H1 (cell line): ENCODE measurements around the gene GJD2. TPM values are rescaled to one million over a fixed set of nuclear protein-coding genes. Genes with fewer than 3 reads are reported as not detected.

Experiments
- CTCF ChIA-PET: fragments of 300-600 bp; sonication (Branson Sonifier 250); formaldehyde crosslinking; loops from one replicate; lab custom pipeline; 2021; ENCODE audit not compliant: partially characterized antibody; lab: Charles Lee
- POLR2A ChIA-PET: fragments of 300-600 bp; sonication (Branson Sonifier 250); formaldehyde crosslinking; loops from one replicate; lab custom pipeline; 2021; ENCODE audit warnings: inconsistent platforms; ENCODE audit not compliant: partially characterized antibody; lab: Charles Lee
- DNase-seq, 2 experiments: peaks; one replicate each; pipeline versions ENCODE4 v3.0.0 to v3.0.0-alpha.2; 2010 to 2022; ENCODE audit warnings: low spot score in 2 of 2, low read depth in 1 of 2, mixed read lengths in 1 of 2
- FAIRE-seq: peaks from 2 replicates; lab custom pipeline; 2011; peaks lifted over from hg19 to GRCh38; lab: Jason Lieb, UNC
- H2AFZ ChIP-seq: 2 replicates; pipeline ENCODE4 v1.8.1; 2012; ENCODE audit warnings: low read length, inconsistent platforms
- H2AK5ac ChIP-seq: 2 replicates; pipeline ENCODE4 v1.6.1; 2013; ENCODE audit warnings: low read depth, low read length
- H2BK120ac ChIP-seq: replicated peaks from 2 replicates; pipeline ENCODE3; 2013; ENCODE audit warnings: low read depth, low read length, inconsistent platforms
- H2BK12ac ChIP-seq: 2 replicates; pipeline ENCODE4 v1.6.1; 2013; ENCODE audit warnings: low read depth, low read length
- H2BK15ac ChIP-seq: 2 replicates; pipeline ENCODE4 v1.6.1; 2013; ENCODE audit warnings: low read length
- H2BK20ac ChIP-seq: 2 replicates; pipeline ENCODE4 v1.6.1; 2013; ENCODE audit warnings: low read length
- H2BK5ac ChIP-seq: 2 replicates; pipeline ENCODE4 v1.6.1; 2013; ENCODE audit warnings: low read depth, low read length
- H3K14ac ChIP-seq: 2 replicates; pipeline ENCODE4 v1.6.1; 2013; ENCODE audit warnings: inconsistent platforms; ENCODE audit not compliant: insufficient read length
- H3K18ac ChIP-seq: 2 replicates; pipeline ENCODE4 v1.6.1; 2013; ENCODE audit warnings: low read length; ENCODE audit errors: extremely low read depth
- H3K23ac ChIP-seq: 2 replicates; pipeline ENCODE4 v1.6.1; 2013; ENCODE audit warnings: inconsistent platforms; ENCODE audit not compliant: insufficient read length
- H3K23me2 ChIP-seq: 2 replicates; pipeline ENCODE4 v1.6.1; 2013; ENCODE audit warnings: low read depth, low read length
- H3K27ac ChIP-seq: 2 replicates; pipeline ENCODE4 v1.6.1; 2011; ENCODE audit warnings: low read depth, low read length, inconsistent platforms
- H3K27me3 ChIP-seq, 4 experiments: replicated peaks in 1 of 4; 1 replicate in 1 of 4; 2 replicates in 3 of 4; pipeline versions ENCODE4 v1.6.1 to v1.8.1; 2011 to 2013; ENCODE audit warnings: low read length in 3 of 4, mild to moderate bottlenecking in 3 of 4, inconsistent platforms in 2 of 4, mixed read lengths in 2 of 4, moderate library complexity in 1 of 4; ENCODE audit not compliant: control insufficient read depth in 3 of 4, insufficient read depth in 3 of 4; ENCODE audit errors: extremely low read depth in 1 of 4
- H3K36me3 ChIP-seq, 4 experiments: 2 replicates each; pipeline versions ENCODE4 v1.6.1 to v1.8.1; 2011 to 2013; ENCODE audit warnings: mild to moderate bottlenecking in 4 of 4, low read length in 3 of 4, moderate library complexity in 2 of 4, control low read depth in 1 of 4, inconsistent platforms in 1 of 4; ENCODE audit not compliant: insufficient read depth in 4 of 4, control insufficient read depth in 2 of 4
- H3K4ac ChIP-seq: replicated peaks from 2 replicates; pipeline ENCODE3; 2013; ENCODE audit warnings: low read length, low read depth, mixed read lengths, inconsistent platforms; ENCODE audit not compliant: insufficient read length
- H3K4me1 ChIP-seq, 4 experiments: replicated peaks in 1 of 4; 1 replicate in 1 of 4; 2 replicates in 3 of 4; pipeline versions ENCODE4 v1.6.1 to v1.8.1; 2011 to 2013; ENCODE audit warnings: low read length in 3 of 4, inconsistent platforms in 2 of 4, mixed read lengths in 1 of 4; ENCODE audit not compliant: insufficient read depth in 4 of 4, control insufficient read depth in 3 of 4
- H3K4me2 ChIP-seq, 2 experiments: 2 replicates each; pipeline versions ENCODE4 v1.6.1 to v1.8.1; 2011 to 2013; ENCODE audit warnings: low read depth in 2 of 2, low read length in 2 of 2, control low read depth in 1 of 2, inconsistent platforms in 1 of 2, mild to moderate bottlenecking in 1 of 2; ENCODE audit not compliant: insufficient read depth in 1 of 2
- H3K4me3 ChIP-seq, 4 experiments: fragments of 200-600, 300-600 bp in 1 of 4; sonication (generic), shearing (Covaris generic), sonication (Bioruptor Twin) in 1 of 4; 2 replicates each; pipeline versions ENCODE4 v1.5.1 to v1.8.1; 2011 to 2016; ENCODE audit warnings: low read length in 4 of 4, low read depth in 3 of 4, control low read depth in 2 of 4, inconsistent platforms in 2 of 4, mild to moderate bottlenecking in 2 of 4, mixed read lengths in 1 of 4, moderate library complexity in 1 of 4; ENCODE audit not compliant: insufficient read depth in 2 of 4; ENCODE audit errors: extremely low read depth in 1 of 4
- H3K56ac ChIP-seq: replicated peaks from 2 replicates; pipeline ENCODE3; 2013; ENCODE audit warnings: low read depth, mild to moderate bottlenecking, mixed read lengths, low read length, inconsistent platforms; ENCODE audit not compliant: insufficient read length
- H3K79me1 ChIP-seq: 2 replicates; pipeline ENCODE4 v1.6.1; 2013; ENCODE audit warnings: low read depth, low read length, control low read depth
- H3K79me2 ChIP-seq, 2 experiments: 2 replicates each; pipeline versions ENCODE4 v1.6.1 to v1.8.1; 2012 to 2013; ENCODE audit warnings: low read length in 2 of 2, mild to moderate bottlenecking in 2 of 2, inconsistent platforms in 1 of 2; ENCODE audit not compliant: insufficient read depth in 2 of 2, control insufficient read depth in 1 of 2
- H3K9ac ChIP-seq, 4 experiments: replicated peaks in 1 of 4; 1 replicate in 1 of 4; 2 replicates in 3 of 4; pipeline versions ENCODE4 v1.6.1 to v1.8.1; 2011 to 2013; ENCODE audit warnings: low read depth in 3 of 4, low read length in 3 of 4, control low read depth in 2 of 4, mild to moderate bottlenecking in 2 of 4, moderate library complexity in 2 of 4, inconsistent platforms in 1 of 4; ENCODE audit errors: extremely low read depth in 1 of 4
- H3K9me3 ChIP-seq, 2 experiments: 2 replicates each; pipeline versions ENCODE4 v1.6.1 to v1.8.1; 2012 to 2013; ENCODE audit warnings: mild to moderate bottlenecking in 2 of 2, moderate library complexity in 2 of 2, control low read depth in 1 of 2, inconsistent platforms in 1 of 2, low read depth in 1 of 2, low read length in 1 of 2, mixed read lengths in 1 of 2; ENCODE audit not compliant: insufficient read depth in 2 of 2
- H4K20me1 ChIP-seq, 2 experiments: replicated peaks in 1 of 2; 2 replicates each; pipeline versions ENCODE3 to v1.8.1; 2011 to 2013; ENCODE audit warnings: inconsistent platforms in 2 of 2, low read length in 2 of 2, mild to moderate bottlenecking in 1 of 2; ENCODE audit not compliant: insufficient read depth in 2 of 2, control insufficient read depth in 1 of 2
- H4K5ac ChIP-seq: 2 replicates; pipeline ENCODE4 v1.6.1; 2013; ENCODE audit warnings: low read length, low read depth, mixed read lengths, inconsistent platforms; ENCODE audit not compliant: insufficient read length
- H4K8ac ChIP-seq: 2 replicates; pipeline ENCODE4 v1.8.0; 2013; ENCODE audit warnings: mild to moderate bottlenecking, moderate library complexity, low read length, inconsistent platforms; ENCODE audit not compliant: insufficient read depth; ENCODE audit errors: extremely low read depth
- H4K91ac ChIP-seq: replicated peaks from 2 replicates; pipeline ENCODE3; 2013; ENCODE audit warnings: low read length, mixed read lengths, inconsistent platforms; ENCODE audit not compliant: insufficient read length
- CBX8 ChIP-seq: fragments of 300-800, 300-1000 bp; sonication (generic); IDR thresholded peaks from 2 replicates; pipeline ENCODE4 v1.7.1; 2016; ENCODE audit warnings: low read depth, low read length, borderline replicate concordance
- EP300 ChIP-seq, 2 experiments: IDR thresholded peaks; 1 replicate in 1 of 2; 2 replicates in 1 of 2; pipeline ENCODE4 v1.6.1; 2011 to 2012; ENCODE audit warnings: low read depth in 2 of 2, low read length in 2 of 2, mild to moderate bottlenecking in 2 of 2, borderline replicate concordance in 1 of 2, inconsistent platforms in 1 of 2, moderate library complexity in 1 of 2
- FOSL1 ChIP-seq: IDR thresholded peaks from 2 replicates; pipeline ENCODE4 v1.6.1; 2011; ENCODE audit warnings: mild to moderate bottlenecking, low read depth, low read length, moderate library complexity; ENCODE audit not compliant: insufficient read depth
- GTF2F1 ChIP-seq: IDR thresholded peaks from 2 replicates; pipeline ENCODE4 v1.6.1; 2012; ENCODE audit warnings: low read depth, low read length, improper control_type of control experiment, borderline replicate concordance
- HDAC2 ChIP-seq, 2 experiments: fragments of 300-600 bp in 1 of 2; sonication (generic) in 1 of 2; IDR thresholded peaks; 2 replicates each; pipeline ENCODE4 v1.6.1; 2011 to 2012; ENCODE audit warnings: low read depth in 2 of 2, low read length in 2 of 2, mild to moderate bottlenecking in 2 of 2, moderate library complexity in 2 of 2, borderline replicate concordance in 1 of 2, inconsistent platforms in 1 of 2
- KDM4A ChIP-seq: IDR thresholded peaks from one replicate; pipeline ENCODE4 v1.7.1; 2012; ENCODE audit warnings: low read depth, mild to moderate bottlenecking, moderate library complexity, low read length, inconsistent platforms; ENCODE audit not compliant: severe bottlenecking
- NANOG ChIP-seq: IDR thresholded peaks from 2 replicates; pipeline ENCODE4 v1.6.1; 2011; ENCODE audit warnings: low read length, low read depth, mild to moderate bottlenecking, inconsistent platforms; ENCODE audit not compliant: insufficient read depth, poor library complexity, severe bottlenecking
- RAD21 ChIP-seq, 2 experiments: IDR thresholded peaks in 1 of 2; conservative IDR thresholded peaks in 1 of 2; 2 replicates each; pipeline ENCODE4 v1.6.1; 2011; ENCODE audit warnings: low read depth in 2 of 2, low read length in 2 of 2, improper control_type of control experiment in 1 of 2, inconsistent platforms in 1 of 2, mild to moderate bottlenecking in 1 of 2, moderate library complexity in 1 of 2
- RNF2 ChIP-seq: fragments of 200-900, 300-1000 bp; sonication (generic); IDR thresholded peaks from 2 replicates; pipeline ENCODE4 v1.7.1; 2016; ENCODE audit warnings: borderline replicate concordance, low read depth, mild to moderate bottlenecking, antibody characterized with exemption, low read length; ENCODE audit not compliant: poor library complexity, severe bottlenecking; ENCODE audit errors: missing control alignments
- RXRA ChIP-seq: IDR thresholded peaks from 2 replicates; pipeline ENCODE4 v1.6.1; 2011; ENCODE audit warnings: low read depth, mild to moderate bottlenecking, low read length, moderate library complexity; ENCODE audit not compliant: insufficient read depth
- SP2 ChIP-seq: IDR thresholded peaks from 2 replicates; pipeline ENCODE4 v1.6.1; 2012; ENCODE audit warnings: mild to moderate bottlenecking, low read length, inconsistent platforms
- TAF7 ChIP-seq: optimal IDR thresholded peaks from 2 replicates; pipeline ENCODE3; 2011; ENCODE audit warnings: low read depth, mild to moderate bottlenecking, inconsistent platforms, low read length, moderate library complexity, borderline replicate concordance
- TEAD4 ChIP-seq: IDR thresholded peaks from 2 replicates; pipeline ENCODE4 v1.6.1; 2012; ENCODE audit warnings: low read depth, low read length, inconsistent platforms, mixed read lengths
- WGBS, 2 experiments: shearing (Covaris generic) in 1 of 2; methylation state at CpG; one replicate each; pipeline versions ENCODE4 v1.1.6 to v1.1.7; 2013 to 2015; ENCODE audit warnings: low lambda C conversion rate in 2 of 2, mixed read lengths in 2 of 2, inconsistent platforms in 1 of 2, low coverage in 1 of 2, missing lambda C conversion rate in 1 of 2; ENCODE audit not compliant: insufficient replicate concordance in 2 of 2, insufficient coverage in 1 of 2, insufficient read length in 1 of 2; ENCODE audit errors: extremely low coverage in 1 of 2, missing lambda C conversion rate in 1 of 2; 5-methylcytosine and 5-hydroxymethylcytosine counted together
- polyA plus RNA-seq, 7 experiments: library from polyadenylated mRNA; depleted of rRNA in 3 of 7; stranded (reverse) in 5 of 7; unstranded in 2 of 7; fragments of >200 nt in 5 of 7; fragments of 200-250 nt in 2 of 7; gene quantifications; 1 replicate in 5 of 7; 2 replicates in 1 of 7; 4 replicates in 1 of 7; pipeline versions ENCODE4 v1.2.1 to v1.2.3, GENCODE V29; 2011 to 2013; ENCODE audit warnings: missing spikeins in 2 of 7, mixed read lengths in 2 of 7
- total RNA-seq: library from RNA; stranded (reverse); fragmentation: NEBNext Ultra II Directional; extraction: Animal tissue kit (Norgen Biotek cat#: 25700); gene quantifications from 2 replicates; pipeline ENCODE4 v1.2.1, GENCODE V29; 2021

Gene GJD2
- total and polyA plus RNA-seq, 2 of the 8 experiments (the other 6 are each of a cell fraction or from before 2014, with no cell fraction given): 0.39 to 0.54 TPM

- Histone ChIP-seq H2BK12ac (no peak overlapping the region), H3K9me3 (no peaks in the 10 kb centered on the region), H3K9ac (no peak overlapping the region), H4K8ac (no peak overlapping the region), H3K36me3 (no peaks in the 10 kb centered on the region), H3K79me1 (no peaks in the 10 kb centered on the region), H3K4ac (no peak overlapping the region), H3K14ac (no peak overlapping the region), H3K27ac (no peak overlapping the region), H3K4me1 (peaks cover 0 to 7% (median 2%) of the 10 kb centered on the region in 4 experiments; a peak in 1 of 7 replicates), H2BK5ac (no peak overlapping the region), H3K27me3 (no peaks in the 10 kb centered on the region), H2BK120ac (no peak overlapping the region), H3K23ac (no peak overlapping the region), H2BK20ac (no peak overlapping the region), H2AFZ (no peak overlapping the region), H2BK15ac (no peak overlapping the region), H4K91ac (no peak overlapping the region), H3K56ac (no peak overlapping the region), H3K4me3 (no peak overlapping the region), H3K4me2 (no peak overlapping the region), H3K23me2 (no peaks in the 10 kb centered on the region), H3K79me2 (no peaks in the 10 kb centered on the region), H3K18ac (no peak overlapping the region), H2AK5ac (no peak overlapping the region), H4K20me1 (no peaks in the 10 kb centered on the region), H4K5ac (no peak overlapping the region)
- ChIA-PET CTCF (no interaction called here), POLR2A (no interaction called here)
- WGBS, 2 experiments: 98% methylated on average over 2 of the region's 2 CpGs; no CpG with 5 or more reads in 1 of the 2 experiments
- DNase-seq (no peak), FAIRE-seq (no peak)
- TF ChIP-seq SP2 (no peak), RNF2 (no peak), EP300 (IDR thresholded peaks at IDR 0.05; ENCODE audit: borderline replicate concordance in 1 of 2, low read depth in 2 of 2, low read length in 2 of 2) (no peak), KDM4A (no peak), FOSL1 (no peak), RXRA (no peak), HDAC2 (IDR thresholded peaks at IDR 0.05; ENCODE audit: borderline replicate concordance in 1 of 2, low read depth in 2 of 2, low read length in 2 of 2) (no peak), TEAD4 (no peak), CBX8 (no peak), GTF2F1 (no peak), TAF7 (no peak), NANOG (no peak), RAD21 (IDR thresholded peaks at IDR 0.05 in 1 of 2, conservative IDR thresholded peaks at IDR 0.05 in 1 of 2; ENCODE audit: low read depth in 2 of 2, low read length in 2 of 2) (no peak)
These were observed 49.3 kb upstream of the GJD2 start for GRCh38 chr15:34804113-34804512.
